H1 (cell line): ENCODE results near the gene PCTP. TPM values are rescaled to one million over a fixed set of nuclear protein-coding genes. Genes with fewer than 3 reads are reported as not detected.

Experiments
- CTCF ChIA-PET: fragments of 300-600 bp; sonication (Branson Sonifier 250); formaldehyde crosslinking; loops from one replicate; lab custom pipeline; 2021; ENCODE audit not compliant: partially characterized antibody; lab: Charles Lee
- POLR2A ChIA-PET: fragments of 300-600 bp; sonication (Branson Sonifier 250); formaldehyde crosslinking; loops from one replicate; lab custom pipeline; 2021; ENCODE audit warnings: inconsistent platforms; ENCODE audit not compliant: partially characterized antibody; lab: Charles Lee
- DNase-seq, 2 experiments: peaks; one replicate each; pipeline versions ENCODE4 v3.0.0 to v3.0.0-alpha.2; 2010 to 2022; ENCODE audit warnings: low spot score in 2 of 2, low read depth in 1 of 2, mixed read lengths in 1 of 2
- FAIRE-seq: peaks from 2 replicates; lab custom pipeline; 2011; peaks lifted over from hg19 to GRCh38; lab: Jason Lieb, UNC
- H2AFZ ChIP-seq: 2 replicates; pipeline ENCODE4 v1.8.1; 2012; ENCODE audit warnings: low read length, inconsistent platforms
- H2AK5ac ChIP-seq: 2 replicates; pipeline ENCODE4 v1.6.1; 2013; ENCODE audit warnings: low read depth, low read length
- H2BK120ac ChIP-seq: replicated peaks from 2 replicates; pipeline ENCODE3; 2013; ENCODE audit warnings: low read depth, low read length, inconsistent platforms
- H2BK12ac ChIP-seq: 2 replicates; pipeline ENCODE4 v1.6.1; 2013; ENCODE audit warnings: low read depth, low read length
- H2BK15ac ChIP-seq: 2 replicates; pipeline ENCODE4 v1.6.1; 2013; ENCODE audit warnings: low read length
- H2BK20ac ChIP-seq: 2 replicates; pipeline ENCODE4 v1.6.1; 2013; ENCODE audit warnings: low read length
- H2BK5ac ChIP-seq: 2 replicates; pipeline ENCODE4 v1.6.1; 2013; ENCODE audit warnings: low read depth, low read length
- H3K14ac ChIP-seq: 2 replicates; pipeline ENCODE4 v1.6.1; 2013; ENCODE audit warnings: inconsistent platforms; ENCODE audit not compliant: insufficient read length
- H3K18ac ChIP-seq: 2 replicates; pipeline ENCODE4 v1.6.1; 2013; ENCODE audit warnings: low read length; ENCODE audit errors: extremely low read depth
- H3K23ac ChIP-seq: 2 replicates; pipeline ENCODE4 v1.6.1; 2013; ENCODE audit warnings: inconsistent platforms; ENCODE audit not compliant: insufficient read length
- H3K23me2 ChIP-seq: 2 replicates; pipeline ENCODE4 v1.6.1; 2013; ENCODE audit warnings: low read depth, low read length
- H3K27ac ChIP-seq: 2 replicates; pipeline ENCODE4 v1.6.1; 2011; ENCODE audit warnings: low read depth, low read length, inconsistent platforms
- H3K27me3 ChIP-seq, 4 experiments: replicated peaks in 1 of 4; 1 replicate in 1 of 4; 2 replicates in 3 of 4; pipeline versions ENCODE4 v1.6.1 to v1.8.1; 2011 to 2013; ENCODE audit warnings: low read length in 3 of 4, mild to moderate bottlenecking in 3 of 4, inconsistent platforms in 2 of 4, mixed read lengths in 2 of 4, moderate library complexity in 1 of 4; ENCODE audit not compliant: control insufficient read depth in 3 of 4, insufficient read depth in 3 of 4; ENCODE audit errors: extremely low read depth in 1 of 4
- H3K36me3 ChIP-seq, 4 experiments: 2 replicates each; pipeline versions ENCODE4 v1.6.1 to v1.8.1; 2011 to 2013; ENCODE audit warnings: mild to moderate bottlenecking in 4 of 4, low read length in 3 of 4, moderate library complexity in 2 of 4, control low read depth in 1 of 4, inconsistent platforms in 1 of 4; ENCODE audit not compliant: insufficient read depth in 4 of 4, control insufficient read depth in 2 of 4
- H3K4ac ChIP-seq: replicated peaks from 2 replicates; pipeline ENCODE3; 2013; ENCODE audit warnings: low read length, low read depth, mixed read lengths, inconsistent platforms; ENCODE audit not compliant: insufficient read length
- H3K4me1 ChIP-seq, 4 experiments: replicated peaks in 1 of 4; 1 replicate in 1 of 4; 2 replicates in 3 of 4; pipeline versions ENCODE4 v1.6.1 to v1.8.1; 2011 to 2013; ENCODE audit warnings: low read length in 3 of 4, inconsistent platforms in 2 of 4, mixed read lengths in 1 of 4; ENCODE audit not compliant: insufficient read depth in 4 of 4, control insufficient read depth in 3 of 4
- H3K4me2 ChIP-seq, 2 experiments: 2 replicates each; pipeline versions ENCODE4 v1.6.1 to v1.8.1; 2011 to 2013; ENCODE audit warnings: low read depth in 2 of 2, low read length in 2 of 2, control low read depth in 1 of 2, inconsistent platforms in 1 of 2, mild to moderate bottlenecking in 1 of 2; ENCODE audit not compliant: insufficient read depth in 1 of 2
- H3K4me3 ChIP-seq, 4 experiments: fragments of 200-600, 300-600 bp in 1 of 4; sonication (generic), shearing (Covaris generic), sonication (Bioruptor Twin) in 1 of 4; 2 replicates each; pipeline versions ENCODE4 v1.5.1 to v1.8.1; 2011 to 2016; ENCODE audit warnings: low read length in 4 of 4, low read depth in 3 of 4, control low read depth in 2 of 4, inconsistent platforms in 2 of 4, mild to moderate bottlenecking in 2 of 4, mixed read lengths in 1 of 4, moderate library complexity in 1 of 4; ENCODE audit not compliant: insufficient read depth in 2 of 4; ENCODE audit errors: extremely low read depth in 1 of 4
- H3K56ac ChIP-seq: replicated peaks from 2 replicates; pipeline ENCODE3; 2013; ENCODE audit warnings: low read depth, mild to moderate bottlenecking, mixed read lengths, low read length, inconsistent platforms; ENCODE audit not compliant: insufficient read length
- H3K79me1 ChIP-seq: 2 replicates; pipeline ENCODE4 v1.6.1; 2013; ENCODE audit warnings: low read depth, low read length, control low read depth
- H3K79me2 ChIP-seq, 2 experiments: 2 replicates each; pipeline versions ENCODE4 v1.6.1 to v1.8.1; 2012 to 2013; ENCODE audit warnings: low read length in 2 of 2, mild to moderate bottlenecking in 2 of 2, inconsistent platforms in 1 of 2; ENCODE audit not compliant: insufficient read depth in 2 of 2, control insufficient read depth in 1 of 2
- H3K9ac ChIP-seq, 4 experiments: replicated peaks in 1 of 4; 1 replicate in 1 of 4; 2 replicates in 3 of 4; pipeline versions ENCODE4 v1.6.1 to v1.8.1; 2011 to 2013; ENCODE audit warnings: low read depth in 3 of 4, low read length in 3 of 4, control low read depth in 2 of 4, mild to moderate bottlenecking in 2 of 4, moderate library complexity in 2 of 4, inconsistent platforms in 1 of 4; ENCODE audit errors: extremely low read depth in 1 of 4
- H3K9me3 ChIP-seq, 2 experiments: 2 replicates each; pipeline versions ENCODE4 v1.6.1 to v1.8.1; 2012 to 2013; ENCODE audit warnings: mild to moderate bottlenecking in 2 of 2, moderate library complexity in 2 of 2, control low read depth in 1 of 2, inconsistent platforms in 1 of 2, low read depth in 1 of 2, low read length in 1 of 2, mixed read lengths in 1 of 2; ENCODE audit not compliant: insufficient read depth in 2 of 2
- H4K20me1 ChIP-seq, 2 experiments: replicated peaks in 1 of 2; 2 replicates each; pipeline versions ENCODE3 to v1.8.1; 2011 to 2013; ENCODE audit warnings: inconsistent platforms in 2 of 2, low read length in 2 of 2, mild to moderate bottlenecking in 1 of 2; ENCODE audit not compliant: insufficient read depth in 2 of 2, control insufficient read depth in 1 of 2
- H4K5ac ChIP-seq: 2 replicates; pipeline ENCODE4 v1.6.1; 2013; ENCODE audit warnings: low read length, low read depth, mixed read lengths, inconsistent platforms; ENCODE audit not compliant: insufficient read length
- H4K8ac ChIP-seq: 2 replicates; pipeline ENCODE4 v1.8.0; 2013; ENCODE audit warnings: mild to moderate bottlenecking, moderate library complexity, low read length, inconsistent platforms; ENCODE audit not compliant: insufficient read depth; ENCODE audit errors: extremely low read depth
- H4K91ac ChIP-seq: replicated peaks from 2 replicates; pipeline ENCODE3; 2013; ENCODE audit warnings: low read length, mixed read lengths, inconsistent platforms; ENCODE audit not compliant: insufficient read length
- ASH2L ChIP-seq: fragments of 200-600, 300-600 bp; sonication (generic); IDR thresholded peaks from one replicate; pipeline ENCODE4 v1.7.1; 2017; ENCODE audit warnings: low read length
- CBX5 ChIP-seq: fragments of 300-800, 300-1000 bp; sonication (generic); IDR thresholded peaks from 2 replicates; pipeline ENCODE4 v1.7.1; 2016; ENCODE audit warnings: antibody characterized with exemption, low read length, low read depth
- GABPA ChIP-seq: IDR thresholded peaks from 2 replicates; pipeline ENCODE4 v1.6.1; 2011; ENCODE audit warnings: mild to moderate bottlenecking, low read length, moderate library complexity, borderline replicate concordance; ENCODE audit not compliant: insufficient read depth
- HDAC2 ChIP-seq, 2 experiments: fragments of 300-600 bp in 1 of 2; sonication (generic) in 1 of 2; IDR thresholded peaks; 2 replicates each; pipeline ENCODE4 v1.6.1; 2011 to 2012; ENCODE audit warnings: low read depth in 2 of 2, low read length in 2 of 2, mild to moderate bottlenecking in 2 of 2, moderate library complexity in 2 of 2, borderline replicate concordance in 1 of 2, inconsistent platforms in 1 of 2
- KDM4A ChIP-seq: IDR thresholded peaks from one replicate; pipeline ENCODE4 v1.7.1; 2012; ENCODE audit warnings: low read depth, mild to moderate bottlenecking, moderate library complexity, low read length, inconsistent platforms; ENCODE audit not compliant: severe bottlenecking
- MAFK ChIP-seq: IDR thresholded peaks from 2 replicates; pipeline ENCODE4 v1.6.1; 2012; ENCODE audit warnings: low read depth, mild to moderate bottlenecking, improper control_type of control experiment, low read length
- POU5F1 ChIP-seq: IDR thresholded peaks from 2 replicates; pipeline ENCODE4 v1.6.1; 2011; ENCODE audit warnings: low read depth, mild to moderate bottlenecking, low read length, moderate library complexity
- SAP30 ChIP-seq: fragments of 300-600 bp; sonication (generic); IDR thresholded peaks from 2 replicates; pipeline ENCODE4 v1.7.1; 2012; ENCODE audit warnings: low read length, moderate library complexity, mild to moderate bottlenecking, inconsistent platforms; ENCODE audit not compliant: insufficient read depth, insufficient replicate concordance
- SIRT6 ChIP-seq: IDR thresholded peaks from one replicate; pipeline ENCODE4 v1.7.1; 2012; ENCODE audit warnings: low read length, inconsistent platforms
- SP1 ChIP-seq: IDR thresholded peaks from 2 replicates; pipeline ENCODE4 v1.6.1; 2011; ENCODE audit warnings: low read depth, low read length
- TAF7 ChIP-seq: optimal IDR thresholded peaks from 2 replicates; pipeline ENCODE3; 2011; ENCODE audit warnings: low read depth, mild to moderate bottlenecking, inconsistent platforms, low read length, moderate library complexity, borderline replicate concordance
- TCF12 ChIP-seq: IDR thresholded peaks from 2 replicates; pipeline ENCODE4 v1.6.1; 2011; ENCODE audit warnings: low read depth, mild to moderate bottlenecking, low read length
- WGBS, 2 experiments: shearing (Covaris generic) in 1 of 2; methylation state at CpG; one replicate each; pipeline versions ENCODE4 v1.1.6 to v1.1.7; 2013 to 2015; ENCODE audit warnings: low lambda C conversion rate in 2 of 2, mixed read lengths in 2 of 2, inconsistent platforms in 1 of 2, low coverage in 1 of 2, missing lambda C conversion rate in 1 of 2; ENCODE audit not compliant: insufficient replicate concordance in 2 of 2, insufficient coverage in 1 of 2, insufficient read length in 1 of 2; ENCODE audit errors: extremely low coverage in 1 of 2, missing lambda C conversion rate in 1 of 2; 5-methylcytosine and 5-hydroxymethylcytosine counted together
- polyA plus RNA-seq, 7 experiments: library from polyadenylated mRNA; depleted of rRNA in 3 of 7; stranded (reverse) in 5 of 7; unstranded in 2 of 7; fragments of >200 nt in 5 of 7; fragments of 200-250 nt in 2 of 7; gene quantifications; 1 replicate in 5 of 7; 2 replicates in 1 of 7; 4 replicates in 1 of 7; pipeline versions ENCODE4 v1.2.1 to v1.2.3, GENCODE V29; 2011 to 2013; ENCODE audit warnings: missing spikeins in 2 of 7, mixed read lengths in 2 of 7
- total RNA-seq: library from RNA; stranded (reverse); fragmentation: NEBNext Ultra II Directional; extraction: Animal tissue kit (Norgen Biotek cat#: 25700); gene quantifications from 2 replicates; pipeline ENCODE4 v1.2.1, GENCODE V29; 2021

The PCTP gene
- total and polyA plus RNA-seq, 2 of the 8 experiments (the other 6 are each of a cell fraction or from before 2014, with no cell fraction given) = 14.1 to 14.6 TPM

DNA sequence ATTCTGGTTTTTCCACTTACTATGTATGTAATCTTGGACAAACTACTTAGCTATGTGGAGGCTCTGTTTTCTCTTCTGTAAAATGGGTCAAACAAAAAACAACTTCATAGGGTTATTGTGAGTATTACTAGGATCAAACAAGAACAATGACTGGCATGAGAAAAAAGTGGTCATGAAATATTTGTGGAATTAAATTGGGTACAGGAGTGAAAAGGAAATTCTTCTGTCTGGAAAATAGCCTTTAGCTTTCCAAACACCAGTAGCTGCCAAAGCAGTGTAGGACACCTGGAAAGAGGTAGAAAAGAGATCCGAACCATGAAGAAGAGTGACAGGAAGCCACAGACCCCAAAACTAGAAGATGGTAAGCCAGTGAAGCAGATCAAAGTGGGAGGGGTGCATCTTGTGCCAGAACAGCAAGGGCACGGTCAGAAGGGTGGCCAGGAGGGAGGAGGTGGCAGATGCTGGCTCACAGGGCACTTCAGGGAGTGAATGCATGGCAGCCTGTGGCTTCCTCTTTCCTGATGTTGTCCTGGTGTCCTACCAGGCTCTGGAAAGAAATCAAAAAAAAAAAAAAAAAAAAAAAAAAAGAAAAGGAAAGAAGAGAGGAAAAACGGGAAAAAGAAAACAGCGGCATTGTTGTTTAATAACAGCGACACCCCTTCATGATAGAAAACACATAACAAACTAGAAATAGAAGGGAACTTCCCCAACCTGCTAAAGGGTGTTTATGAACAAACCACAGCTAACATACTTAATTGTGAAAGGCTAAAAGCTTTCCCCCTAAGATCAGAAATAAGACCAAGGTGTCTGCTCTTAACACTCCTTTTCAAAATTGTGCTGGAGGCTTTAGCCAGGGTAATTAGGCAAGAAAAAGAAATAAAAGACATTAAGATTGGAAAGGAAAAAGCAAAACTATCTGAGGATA lies 67.9 kb downstream of the PCTP start:
- DNase-seq (no peak), FAIRE-seq (no peak)
- Histone ChIP-seq H4K5ac (no peak overlapping the region), H3K56ac (no peak overlapping the region), H2BK5ac (no peak overlapping the region), H3K14ac (no peak overlapping the region), H2BK15ac (no peak overlapping the region), H3K23ac (no peak overlapping the region), H4K8ac (no peak overlapping the region), H2AFZ (no peak overlapping the region), H3K4me2 (no peak overlapping the region), H3K9me3 (no peaks in the 10 kb centered on the region), H3K9ac (no peak overlapping the region), H3K4me1 (no peaks in the 10 kb centered on the region), H3K36me3 (no peaks in the 10 kb centered on the region), H2BK120ac (no peak overlapping the region), H2BK12ac (no peak overlapping the region), H3K23me2 (no peaks in the 10 kb centered on the region), H2AK5ac (no peak overlapping the region), H4K91ac (no peak overlapping the region), H3K27me3 (no peaks in the 10 kb centered on the region), H3K18ac (no peak overlapping the region), H3K4ac (no peak overlapping the region), H3K79me1 (no peaks in the 10 kb centered on the region), H3K27ac (no peak overlapping the region), H4K20me1 (no peaks in the 10 kb centered on the region), H2BK20ac (no peak overlapping the region), H3K4me3 (no peak overlapping the region), H3K79me2 (no peaks in the 10 kb centered on the region)
- ChIA-PET POLR2A (no interaction called here), CTCF (interaction anchor here (1.9 kb wide), 1 partner anchor 8 kb away, joined by 5 read pairs; no protein-coding TSS in a partner anchor)
- WGBS, 2 experiments = 81% methylated on average over 4 of the region's 5 CpGs; no CpG with 5 or more reads in 1 of the 2 experiments
- TF ChIP-seq SAP30 = no peak
- TF ChIP-seq CBX5 = no peak
- no peak for TF ChIP-seq MAFK
- no peak for TF ChIP-seq POU5F1
- no peak for TF ChIP-seq ASH2L
- TF ChIP-seq TAF7 = no peak
- TF ChIP-seq HDAC2 (IDR thresholded peaks at IDR 0.05; ENCODE audit: borderline replicate concordance in 1 of 2, low read depth in 2 of 2, low read length in 2 of 2) = no peak
- no peak for TF ChIP-seq GABPA
- no peak for TF ChIP-seq SP1
- TF ChIP-seq KDM4A = no peak
- TF ChIP-seq SIRT6 = no peak
- TF ChIP-seq TCF12 = no peak
